Stimulated activated CD8-positive, alpha-beta memory T cell treated with anti-CD3 and anti-CD28 coated beads, Interleukin-12 subunit alpha, Interleukin-12 subunit beta, amount 100 ng/mL, for 24 hours (primary cell): ENCODE measurements around the gene CDH4.

Experiments used
- DNase-seq: peaks from one replicate; pipeline ENCODE4 v3.0.0-alpha.2; 2020; ENCODE audit errors: extremely low read depth

The CDH4 gene

DNA sequence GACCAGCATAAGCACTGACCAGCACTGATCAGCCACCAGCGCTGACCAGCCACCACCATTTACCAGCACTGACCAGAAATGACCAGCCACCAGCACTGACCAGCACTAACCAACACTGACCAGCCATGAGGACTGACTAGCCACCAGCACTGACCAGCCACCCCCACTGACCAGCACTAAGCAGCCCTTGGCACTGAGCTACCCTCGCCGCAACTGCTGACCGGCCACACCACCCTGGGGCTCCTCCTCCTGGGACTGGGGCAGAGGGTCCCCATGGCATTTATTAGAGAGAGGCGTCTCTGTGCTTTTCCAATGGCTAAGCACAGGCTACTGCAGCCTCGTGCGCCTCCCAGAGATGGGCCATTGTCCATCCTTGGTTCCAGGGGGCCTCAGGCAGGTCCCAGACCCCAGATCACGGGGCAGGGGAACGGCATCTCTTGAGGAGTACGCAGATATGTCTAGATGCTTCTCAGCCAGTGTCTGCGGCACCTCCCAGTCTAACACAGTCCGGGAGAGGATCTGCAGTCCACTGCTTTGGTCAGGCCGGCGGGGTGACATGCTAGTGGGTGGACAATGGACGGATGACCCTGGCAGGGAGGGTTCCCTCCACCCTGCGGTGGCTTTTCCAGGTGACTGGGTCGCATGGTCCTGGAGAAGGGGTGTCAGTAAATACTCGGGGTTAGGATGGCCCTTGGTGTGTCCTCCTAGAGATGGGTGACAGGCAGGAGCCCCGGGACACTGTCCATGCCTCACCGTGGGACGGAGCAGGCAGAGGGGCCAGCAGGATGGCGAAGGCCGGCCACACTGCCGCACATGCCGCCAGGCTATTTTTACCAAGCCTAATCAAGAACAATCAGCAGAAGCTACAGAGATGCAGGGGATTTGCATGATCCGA lies 645.6 kb downstream of the CDH4 start:
- DNase-seq = no peak

GRCh38 chr20:61898405-61898804 lies 646.3 kb downstream of the CDH4 start:
- DNase-seq = no peak

GRCh38 chr20:61900011-61900944 lies 648.2 kb downstream of the CDH4 start:
- no peak for DNase-seq

GRCh38 chr20:61900945-61901293 lies 648.9 kb downstream of the CDH4 start:
- no peak for DNase-seq

GRCh38 chr20:61901392-61902220 lies 649.5 kb downstream of the CDH4 start:
- no peak for DNase-seq

GRCh38 chr20:61902221-61902869 lies 650.3 kb downstream of the CDH4 start:
- no peak for DNase-seq

- no peak for DNase-seq
Observed at GRCh38 chr20:61903575-61904340, 651.7 kb downstream of the CDH4 start.

DNA sequence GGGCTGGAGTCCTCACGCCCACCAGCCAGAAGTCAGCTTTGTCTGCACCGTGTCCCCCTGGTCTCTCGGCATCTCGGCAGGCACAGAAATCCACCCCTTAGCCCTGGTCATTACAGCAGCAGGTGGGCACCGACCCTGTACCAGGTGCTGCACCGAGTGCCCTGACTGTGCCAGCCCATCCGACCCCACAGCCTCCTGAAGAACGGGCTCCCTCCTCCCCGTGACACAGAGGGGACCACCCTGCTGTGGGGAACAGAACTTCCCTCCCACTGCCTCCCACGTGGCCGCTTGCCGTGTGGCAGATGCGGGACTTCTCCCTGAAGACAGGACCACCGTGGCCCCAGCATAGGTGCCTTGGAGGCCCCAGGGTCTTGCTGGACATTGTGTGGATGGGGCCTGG lies 652.4 kb downstream of the CDH4 start:
- DNase-seq = no peak

DNA sequence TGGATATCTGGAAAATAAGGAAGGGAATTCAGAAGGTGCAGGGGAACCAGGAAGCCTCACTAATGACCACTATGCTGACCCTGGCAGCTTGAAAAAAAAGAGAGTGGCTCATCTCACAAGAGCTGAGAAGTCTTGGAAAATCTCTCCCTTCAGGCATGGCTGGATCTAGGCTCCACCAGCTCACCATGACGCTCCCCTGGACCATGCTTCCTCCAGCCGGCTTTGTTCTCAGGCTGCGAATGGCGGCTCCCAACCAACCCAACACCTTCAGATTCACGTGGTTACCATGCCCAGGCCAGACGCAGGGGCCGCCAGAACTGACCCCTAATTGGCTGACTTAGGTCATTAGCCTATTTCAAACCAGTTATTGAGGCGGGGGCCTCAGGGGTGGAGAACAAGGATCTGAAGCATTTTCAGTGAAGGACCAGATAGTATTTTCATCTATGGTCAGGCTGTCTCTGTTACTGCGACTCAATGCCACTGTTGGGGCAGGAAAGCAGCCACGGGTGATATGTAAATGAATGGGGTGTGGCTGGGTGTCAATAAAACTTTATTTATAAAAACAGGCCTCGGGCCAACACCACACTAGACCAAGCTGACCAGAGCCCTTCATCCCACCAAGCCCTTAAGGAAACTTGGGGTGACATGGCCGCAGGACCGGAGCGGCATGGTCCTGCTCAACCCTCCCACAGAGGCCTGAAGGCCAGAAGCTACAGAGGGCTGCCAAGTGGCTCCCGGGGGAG lies 653.9 kb downstream of the CDH4 start:
- no peak for DNase-seq

DNA sequence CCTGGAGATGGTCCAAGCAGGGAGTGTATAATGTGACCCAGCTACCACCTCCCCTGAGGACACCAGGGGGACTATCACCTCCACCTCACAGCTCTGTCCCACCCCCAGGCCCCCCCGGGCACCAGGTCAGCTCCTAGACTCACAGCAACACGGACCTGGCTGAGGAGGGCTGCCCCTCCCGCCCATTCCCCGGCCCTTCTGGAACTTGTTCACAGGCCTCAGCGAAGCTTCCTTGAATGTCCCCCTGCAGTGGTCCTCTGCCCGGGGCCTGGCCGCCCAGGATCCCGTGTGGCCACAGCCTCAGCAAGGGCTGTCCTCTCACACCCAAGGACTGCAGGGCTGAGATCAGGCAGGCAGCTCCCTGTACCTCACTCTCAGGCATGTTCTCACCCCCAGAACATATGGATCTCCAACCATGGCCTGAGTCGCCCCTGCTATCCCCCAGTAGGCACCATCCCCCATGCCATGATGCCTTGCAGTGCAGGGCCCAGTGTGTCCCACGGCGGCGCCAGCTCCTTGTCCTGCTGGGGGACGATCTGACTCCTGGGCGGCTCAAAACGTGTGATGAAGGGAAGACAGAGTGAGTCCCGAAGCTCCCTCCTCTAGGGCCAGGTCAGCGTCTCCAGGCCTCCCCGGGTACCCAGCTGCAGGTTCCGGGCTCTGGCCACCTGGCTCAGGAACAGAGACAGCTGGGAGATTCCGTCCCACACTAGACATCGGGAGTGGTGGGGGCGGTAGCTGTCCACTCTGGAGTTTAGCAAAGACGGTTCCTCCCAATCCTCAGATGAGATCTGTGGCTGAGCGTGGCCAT lies 655.2 kb downstream of the CDH4 start:
- no peak for DNase-seq

GRCh38 chr20:61908057-61909026 lies 656.3 kb downstream of the CDH4 start:
- DNase-seq = no peak

DNA sequence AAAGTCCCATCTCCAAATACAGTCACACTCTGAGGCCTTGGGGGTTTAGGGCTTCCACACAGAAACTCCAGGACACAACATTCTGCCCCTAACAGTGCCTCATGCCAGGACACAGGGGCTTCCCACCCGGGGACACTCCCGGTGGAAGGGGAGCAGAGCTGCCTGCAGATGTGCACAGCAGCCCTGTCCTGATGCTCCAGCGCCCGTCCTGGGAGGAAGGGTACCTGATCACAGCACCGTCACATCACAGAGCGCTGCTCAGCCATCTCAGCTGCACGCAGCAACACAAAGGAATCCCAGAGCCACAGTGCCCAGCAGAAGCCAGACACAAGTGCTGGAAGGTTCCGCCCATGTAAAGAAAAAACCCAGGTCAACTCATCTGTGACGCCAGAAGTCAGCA lies 657.0 kb downstream of the CDH4 start:
- no peak for DNase-seq

- no peak for DNase-seq
Observed at GRCh38 chr20:61909821-61910220, 657.8 kb downstream of the CDH4 start.

GRCh38 chr20:61911824-61912223 lies 659.8 kb downstream of the CDH4 start:
- DNase-seq = no peak

DNA sequence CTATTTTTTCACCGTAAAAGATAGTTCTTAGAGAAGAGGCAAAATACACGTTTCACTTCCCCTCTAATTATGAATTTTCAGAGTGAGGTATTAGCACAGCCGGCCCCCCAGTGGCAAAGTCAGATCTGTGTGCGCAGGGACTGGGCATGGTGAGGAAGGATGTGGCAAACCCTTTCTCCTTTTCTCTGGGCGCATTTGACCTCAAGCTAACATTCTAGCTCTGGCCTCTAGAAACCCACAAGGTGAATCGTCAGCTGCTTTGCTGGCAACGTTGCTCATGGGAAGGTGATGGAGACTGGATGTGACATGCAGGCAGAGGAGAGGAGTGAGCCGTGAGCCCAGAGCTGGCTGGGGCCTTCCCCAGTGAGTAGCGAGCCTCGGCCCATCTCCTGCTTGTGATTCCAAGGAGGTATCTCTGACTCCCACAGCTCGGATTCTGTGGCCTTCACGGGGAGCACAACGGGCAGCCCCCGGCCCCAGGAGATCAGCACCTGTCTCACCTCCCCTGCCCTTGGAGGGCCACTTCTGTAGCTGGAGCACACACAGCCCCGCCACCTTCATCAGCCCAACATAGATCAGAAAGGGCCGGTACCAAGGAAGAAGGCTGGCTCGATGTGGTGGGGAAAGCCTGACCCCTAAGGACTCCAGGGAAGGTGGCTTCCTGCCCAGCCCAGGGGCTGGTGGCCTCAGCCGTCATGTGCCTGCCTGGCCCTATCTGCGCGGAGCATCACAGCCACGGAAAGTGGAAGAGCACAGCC lies 660.8 kb downstream of the CDH4 start:
- DNase-seq = no peak

GRCh38 chr20:61913423-61914225 lies 661.6 kb downstream of the CDH4 start:
- no peak for DNase-seq
